ENCODE data around the gene GADD45GIP1.

- no peak for TF ChIP-seq CTCF (IDR thresholded peaks at IDR 0.05; ENCODE audit: poor library complexity, severe bottlenecking)
- no peak for TF ChIP-seq POLR2AphosphoS5 (IDR thresholded peaks at IDR 0.05)
- TF ChIP-seq RAD21 (conservative IDR thresholded peaks at IDR 0.05), result no peak
- no peak for TF ChIP-seq TAF1 (IDR thresholded peaks at IDR 0.05; ENCODE audit: low read depth)
- no peak for TF ChIP-seq EZH2 (IDR thresholded peaks at IDR 0.05; ENCODE audit: borderline replicate concordance, insufficient read depth, low read length, poor library complexity, severe bottlenecking)
- TF ChIP-seq EP300 (conservative IDR thresholded peaks at IDR 0.05; ENCODE audit: poor library complexity, severe bottlenecking), result no peak
- TF ChIP-seq MXI1 (conservative IDR thresholded peaks at IDR 0.05; ENCODE audit: poor library complexity, severe bottlenecking), result no peak
- no peak for TF ChIP-seq SMC3 (conservative IDR thresholded peaks at IDR 0.05; ENCODE audit: poor library complexity)
Observed at GRCh38 chr19:13001166-13001501, 44.1 kb upstream of the GADD45GIP1 start.
